ENCODE results near the gene GSK3A.

DNA sequence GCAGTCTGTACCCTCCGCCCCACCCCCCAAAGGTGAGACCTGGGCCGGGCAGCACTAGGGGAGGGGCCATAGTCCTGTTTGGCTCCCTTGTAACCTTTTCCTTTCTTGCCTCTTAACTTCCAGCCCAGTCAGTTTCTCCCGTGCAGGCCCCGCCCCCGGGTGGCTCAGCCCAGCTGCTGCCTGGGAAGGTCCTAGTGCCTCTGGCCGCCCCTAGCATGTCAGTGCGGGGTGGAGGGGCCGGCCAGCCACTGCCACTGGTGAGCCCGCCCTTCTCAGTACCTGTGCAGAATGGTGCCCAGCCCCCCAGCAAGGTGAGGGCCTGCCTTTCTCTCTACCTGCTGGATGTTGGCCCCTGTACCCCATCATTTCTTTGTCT is 49.0 kb upstream of the GSK3A start:
- TF ChIP-seq, protein P1, sequence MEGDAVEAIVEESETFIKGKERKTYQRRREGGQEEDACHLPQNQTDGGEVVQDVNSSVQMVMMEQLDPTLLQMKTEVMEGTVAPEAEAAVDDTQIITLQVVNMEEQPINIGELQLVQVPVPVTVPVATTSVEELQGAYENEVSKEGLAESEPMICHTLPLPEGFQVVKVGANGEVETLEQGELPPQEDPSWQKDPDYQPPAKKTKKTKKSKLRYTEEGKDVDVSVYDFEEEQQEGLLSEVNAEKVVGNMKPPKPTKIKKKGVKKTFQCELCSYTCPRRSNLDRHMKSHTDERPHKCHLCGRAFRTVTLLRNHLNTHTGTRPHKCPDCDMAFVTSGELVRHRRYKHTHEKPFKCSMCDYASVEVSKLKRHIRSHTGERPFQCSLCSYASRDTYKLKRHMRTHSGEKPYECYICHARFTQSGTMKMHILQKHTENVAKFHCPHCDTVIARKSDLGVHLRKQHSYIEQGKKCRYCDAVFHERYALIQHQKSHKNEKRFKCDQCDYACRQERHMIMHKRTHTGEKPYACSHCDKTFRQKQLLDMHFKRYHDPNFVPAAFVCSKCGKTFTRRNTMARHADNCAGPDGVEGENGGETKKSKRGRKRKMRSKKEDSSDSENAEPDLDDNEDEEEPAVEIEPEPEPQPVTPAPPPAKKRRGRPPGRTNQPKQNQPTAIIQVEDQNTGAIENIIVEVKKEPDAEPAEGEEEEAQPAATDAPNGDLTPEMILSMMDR (conservative IDR thresholded peaks at IDR 0.05; ENCODE audit: low read length), result no peak
- no peak for TF ChIP-seq EZH2phosphoT487 (IDR thresholded peaks at IDR 0.05; ENCODE audit: borderline replicate concordance)
